Ascending aorta (tissue), 2 donors: Measurements from ENCODE around the gene TBC1D24. TPM values are rescaled to one million over a fixed set of nuclear protein-coding genes. Genes with fewer than 3 reads are reported as not detected.

Experiments used
- DNase-seq, 2 donors: peaks; one replicate each; pipeline ENCODE4 v3.0.0-alpha.2; 2019; ENCODE audit warnings: low spot score in 2 of 2
- H3K27ac ChIP-seq, 2 donors: fragments of 200-600 bp; sonication (generic); one replicate each; pipeline ENCODE4 v1.5.1; 2016 to 2017; ENCODE audit warnings: mild to moderate bottlenecking in 1 of 2
- H3K27me3 ChIP-seq: fragments of 200-600 bp; sonication (generic); one replicate; pipeline ENCODE4 v1.5.1; 2017
- H3K36me3 ChIP-seq, 2 donors: fragments of 200-600 bp; sonication (generic); one replicate each; pipeline ENCODE4 v1.5.1; 2016
- H3K4me1 ChIP-seq, 2 donors: fragments of 200-600 bp; sonication (generic); one replicate each; pipeline ENCODE4 v1.5.1; 2016 to 2017; ENCODE audit warnings: mild to moderate bottlenecking in 1 of 2
- H3K4me3 ChIP-seq, 2 donors: fragments of 200-600 bp; sonication (generic); one replicate each; pipeline ENCODE4 v1.5.1; 2016 to 2017; ENCODE audit warnings: mild to moderate bottlenecking in 1 of 2
- H3K9me3 ChIP-seq, 2 donors: fragments of 200-600 bp; sonication (generic); one replicate each; pipeline ENCODE4 v1.5.1; 2016
- intact Hi-C: fragments of 100-400 bp; cut with DNase I; formaldehyde crosslinking; loops from one replicate; pipeline ENCODE4 v1.15.1; 2023
- total RNA-seq: library from RNA; depleted of rRNA; stranded (reverse); fragments of >200 nt; gene quantifications from one replicate; pipeline ENCODE4 v1.1.0, GENCODE V29; 2016
- TF ChIP-seq, protein P1 (sequence below), 3 experiments: fragments of 200-600 bp in 2 of 3; fragments of 450-650 bp in 1 of 3; sonication (generic) in 2 of 3; IDR thresholded peaks; one replicate each; pipeline ENCODE4 v1.5.1; 2016 to 2019; ENCODE audit warnings: antibody characterized with exemption in 3 of 3, mild to moderate bottlenecking in 1 of 3, moderate library complexity in 1 of 3

Gene TBC1D24
- total RNA-seq, 1 donor from 2014 or later, result 22.5 TPM

DNA sequence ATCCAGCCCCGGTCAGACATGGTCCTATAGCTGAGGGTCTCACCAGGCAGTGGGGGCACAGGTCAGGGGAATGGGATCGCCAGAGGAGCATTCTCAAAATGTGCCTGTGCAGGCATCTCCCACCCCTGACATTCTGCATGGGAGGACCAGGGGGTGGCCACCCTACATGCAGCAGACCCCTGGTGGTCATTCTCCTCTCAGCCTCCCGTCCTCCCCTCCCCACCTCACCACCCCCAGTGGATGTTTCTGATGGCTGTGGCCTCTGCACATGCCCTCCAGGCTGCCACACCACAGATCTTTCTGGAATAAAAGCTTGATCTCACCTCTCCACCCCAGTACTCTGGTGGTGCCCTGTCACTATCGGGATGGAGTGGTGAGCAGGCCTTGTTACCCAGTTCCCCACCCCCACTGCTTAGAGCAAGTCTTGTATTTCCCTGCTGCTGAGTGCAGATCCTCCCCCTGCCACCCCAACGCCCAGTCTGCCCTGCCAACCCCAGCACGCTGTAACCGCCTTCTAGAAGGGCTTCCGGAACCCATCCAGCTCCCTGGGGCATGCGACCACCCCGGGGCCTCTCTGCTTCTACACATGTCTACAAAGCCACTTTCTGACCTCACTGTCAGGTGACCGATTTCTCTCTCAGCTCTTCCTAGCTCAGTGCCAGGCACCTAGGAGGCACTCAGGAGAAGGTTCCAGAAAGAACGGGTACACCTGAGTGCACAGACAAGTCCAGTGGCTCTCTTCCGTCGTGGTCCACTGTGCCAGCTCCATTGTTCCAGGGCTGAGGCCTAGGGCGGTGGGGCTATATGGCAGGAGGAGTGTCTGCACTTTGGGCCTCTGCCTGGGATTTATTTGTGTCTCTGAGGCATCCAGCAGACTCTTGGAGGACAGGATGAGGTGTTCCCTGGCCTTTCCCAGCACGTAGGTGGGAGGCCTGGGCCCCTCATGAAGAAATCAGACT is 9.3 kb downstream of the TBC1D24 start:
- TF ChIP-seq, protein P1, sequence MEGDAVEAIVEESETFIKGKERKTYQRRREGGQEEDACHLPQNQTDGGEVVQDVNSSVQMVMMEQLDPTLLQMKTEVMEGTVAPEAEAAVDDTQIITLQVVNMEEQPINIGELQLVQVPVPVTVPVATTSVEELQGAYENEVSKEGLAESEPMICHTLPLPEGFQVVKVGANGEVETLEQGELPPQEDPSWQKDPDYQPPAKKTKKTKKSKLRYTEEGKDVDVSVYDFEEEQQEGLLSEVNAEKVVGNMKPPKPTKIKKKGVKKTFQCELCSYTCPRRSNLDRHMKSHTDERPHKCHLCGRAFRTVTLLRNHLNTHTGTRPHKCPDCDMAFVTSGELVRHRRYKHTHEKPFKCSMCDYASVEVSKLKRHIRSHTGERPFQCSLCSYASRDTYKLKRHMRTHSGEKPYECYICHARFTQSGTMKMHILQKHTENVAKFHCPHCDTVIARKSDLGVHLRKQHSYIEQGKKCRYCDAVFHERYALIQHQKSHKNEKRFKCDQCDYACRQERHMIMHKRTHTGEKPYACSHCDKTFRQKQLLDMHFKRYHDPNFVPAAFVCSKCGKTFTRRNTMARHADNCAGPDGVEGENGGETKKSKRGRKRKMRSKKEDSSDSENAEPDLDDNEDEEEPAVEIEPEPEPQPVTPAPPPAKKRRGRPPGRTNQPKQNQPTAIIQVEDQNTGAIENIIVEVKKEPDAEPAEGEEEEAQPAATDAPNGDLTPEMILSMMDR (IDR thresholded peaks at IDR 0.05), result no peak
- no peak overlapping the region for H3K27ac ChIP-seq
- H3K4me1 ChIP-seq, result peaks cover 8 to 17% of the 10 kb centered on the region in 2 donors
- DNase-seq, result no peak
- H3K4me3 ChIP-seq, result no peak overlapping the region
- no peaks in the 10 kb centered on the region for H3K9me3 ChIP-seq
- intact Hi-C loops, result no loop called here
- H3K27me3 ChIP-seq, result no peaks in the 10 kb centered on the region
- no peaks in the 10 kb centered on the region for H3K36me3 ChIP-seq

DNA sequence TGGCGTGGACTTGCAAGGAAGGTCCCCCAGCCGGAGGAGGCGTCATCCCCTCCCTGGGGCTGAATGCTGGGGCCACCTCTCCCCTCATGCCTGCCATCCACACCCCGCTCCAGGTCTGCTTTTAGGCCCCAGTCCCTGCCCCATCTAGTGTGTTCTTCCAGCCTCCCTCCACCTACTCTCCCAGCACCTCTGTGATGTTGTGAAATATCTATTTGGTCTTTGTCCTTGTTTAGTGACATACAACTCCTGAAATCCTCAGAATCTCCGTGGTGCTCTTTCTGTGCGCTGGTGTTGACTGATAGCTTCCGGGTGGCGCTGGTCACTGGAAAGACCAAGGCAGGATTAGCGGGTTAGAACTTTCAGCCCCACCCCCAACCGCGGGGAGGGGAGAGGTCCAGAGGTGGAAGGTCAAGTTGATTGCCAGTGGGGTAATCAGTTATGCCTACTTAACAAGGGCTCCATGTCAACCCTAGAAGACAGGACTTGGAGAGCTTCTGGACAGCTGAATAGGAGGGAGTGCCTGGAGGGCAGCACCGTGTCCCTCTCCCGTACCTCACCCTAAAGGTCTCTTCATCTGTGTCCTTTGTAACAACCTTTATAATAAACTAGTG is 10.1 kb downstream of the TBC1D24 start:
- TF ChIP-seq, protein P1 (IDR thresholded peaks at IDR 0.05), result no peak
- peaks cover 8 to 17% of the 10 kb centered on the region in 2 donors for H3K4me1 ChIP-seq

GRCh38 chr16:2485811-2486507 is 11.0 kb downstream of the TBC1D24 start:
- intact Hi-C loops, result no loop called here
- Histone ChIP-seq H3K27ac (no peak overlapping the region), H3K36me3 (no peaks in the 10 kb centered on the region), H3K9me3 (no peaks in the 10 kb centered on the region), H3K4me3 (no peak overlapping the region), H3K4me1 (peaks cover 8 to 17% of the 10 kb centered on the region in 2 donors), H3K27me3 (no peaks in the 10 kb centered on the region)
- TF ChIP-seq, protein P1 (IDR thresholded peaks at IDR 0.05), result no peak
- DNase-seq, result no peak

More for the DNA sequence above, 10.1 kb downstream of the TBC1D24 start:
- H3K36me3 ChIP-seq, result no peaks in the 10 kb centered on the region
- no peak for DNase-seq
- no peaks in the 10 kb centered on the region for H3K9me3 ChIP-seq
- intact Hi-C loops, result no loop called here
- no peaks in the 10 kb centered on the region for H3K27me3 ChIP-seq
- no peak overlapping the region for H3K4me3 ChIP-seq
- no peak overlapping the region for H3K27ac ChIP-seq

- H3K9me3 ChIP-seq, result no peaks in the 10 kb centered on the region
- H3K4me3 ChIP-seq, result no peak overlapping the region
- no peak for DNase-seq
- H3K4me1 ChIP-seq, result peaks cover 8 to 17% of the 10 kb centered on the region in 2 donors
- TF ChIP-seq, protein P1 (IDR thresholded peaks at IDR 0.05), result no peak
- no peaks in the 10 kb centered on the region for H3K36me3 ChIP-seq
- intact Hi-C loops, result no loop called here
- no peak overlapping the region for H3K27ac ChIP-seq
- no peaks in the 10 kb centered on the region for H3K27me3 ChIP-seq
Measured at GRCh38 chr16:2486645-2487516, 12.0 kb downstream of the TBC1D24 start.

GRCh38 chr16:2487517-2487842 is 12.6 kb downstream of the TBC1D24 start:
- H3K36me3 ChIP-seq, result no peaks in the 10 kb centered on the region
- intact Hi-C loops, result no loop called here
- no peak overlapping the region for H3K27ac ChIP-seq
- DNase-seq, result no peak
- H3K27me3 ChIP-seq, result no peaks in the 10 kb centered on the region
- no peaks in the 10 kb centered on the region for H3K9me3 ChIP-seq
- TF ChIP-seq, protein P1 (IDR thresholded peaks at IDR 0.05), result no peak
- no peak overlapping the region for H3K4me3 ChIP-seq
- H3K4me1 ChIP-seq, result peaks cover 7 to 15% of the 10 kb centered on the region in 2 donors
